GM19035 (cell line): ENCODE data around the gene FAM120A.
A peak's percentile ranks its signal among the peaks of the same experiment; 100 is the strongest.

Source experiments
- ATAC-seq: cut with Tn5 transposase; IDR thresholded peaks from one replicate; pipeline ENCODE4 v1.9.1; 2021; ENCODE audit not compliant: unreplicated experiment

The FAM120A gene

GRCh38 chr9:93577078-93577974 is 125.8 kb downstream of the FAM120A start:
- ATAC-seq: peak; percentile 25

GRCh38 chr9:93577975-93578682 is 126.6 kb downstream of the FAM120A start:
- no peak for ATAC-seq

DNA sequence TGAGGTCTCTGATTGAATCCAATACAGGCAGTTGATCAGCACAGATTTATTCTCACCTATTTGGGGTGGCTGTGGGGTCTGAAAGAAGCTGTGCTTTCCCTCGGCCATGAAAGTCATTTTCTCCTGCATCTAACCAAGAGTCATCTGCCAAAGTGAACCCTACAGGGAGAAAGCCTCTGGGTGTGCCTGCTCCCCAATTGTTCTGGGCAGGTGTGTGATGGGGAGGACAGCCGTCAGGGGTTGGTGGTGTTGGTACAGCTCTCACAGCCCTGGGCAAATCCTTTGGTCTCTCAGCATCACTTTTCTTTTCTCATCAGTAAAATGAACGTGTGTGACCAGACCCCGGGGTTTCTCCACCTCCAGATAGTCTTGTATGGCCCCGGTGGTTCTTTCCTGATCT is 127.4 kb downstream of the FAM120A start:
- no peak for ATAC-seq

- ATAC-seq: no peak
These were observed 128.4 kb downstream of the FAM120A start for GRCh38 chr9:93579711-93580516.

- ATAC-seq: no peak
These were observed 129.3 kb downstream of the FAM120A start for GRCh38 chr9:93580654-93581380.

DNA sequence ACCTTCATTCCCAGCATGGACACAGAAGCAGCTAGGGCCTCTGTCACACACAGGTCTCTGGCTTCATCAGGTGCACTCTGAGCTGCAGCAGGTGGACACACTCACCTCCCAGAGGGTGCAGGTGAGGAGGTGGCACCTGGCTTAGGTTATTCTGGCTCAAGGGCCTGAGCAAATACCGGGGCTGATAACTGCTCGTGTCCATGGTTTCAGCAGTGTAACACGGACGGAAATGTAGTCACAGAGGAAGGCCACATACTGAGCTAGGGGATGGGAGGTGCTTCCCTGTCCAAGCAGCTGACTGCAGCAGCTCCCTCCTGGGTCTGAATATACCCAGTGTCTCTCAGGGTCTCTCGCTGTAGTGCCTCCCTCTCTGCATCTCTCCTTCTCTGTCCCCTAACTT is 130.6 kb downstream of the FAM120A start:
- no peak for ATAC-seq

DNA sequence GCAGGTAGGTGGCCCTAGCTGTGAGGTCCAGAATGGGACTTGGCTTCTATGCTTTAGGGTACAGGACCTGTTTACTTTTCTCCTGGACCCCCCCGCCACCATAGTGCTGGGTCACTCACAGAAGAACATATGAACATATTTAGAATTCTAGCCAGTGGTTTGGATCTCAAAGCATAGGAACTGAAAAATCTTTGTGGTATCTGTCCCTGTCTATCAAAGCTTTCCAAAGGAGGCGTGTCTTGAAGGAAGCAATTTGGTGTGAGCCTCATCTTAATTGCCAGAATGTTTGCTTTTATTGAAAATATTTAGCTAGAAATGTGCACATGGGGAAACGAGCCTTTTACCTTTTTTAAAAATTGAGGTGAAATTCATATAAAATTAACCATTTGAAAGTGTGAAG is 131.1 kb downstream of the FAM120A start:
- ATAC-seq: no peak

DNA sequence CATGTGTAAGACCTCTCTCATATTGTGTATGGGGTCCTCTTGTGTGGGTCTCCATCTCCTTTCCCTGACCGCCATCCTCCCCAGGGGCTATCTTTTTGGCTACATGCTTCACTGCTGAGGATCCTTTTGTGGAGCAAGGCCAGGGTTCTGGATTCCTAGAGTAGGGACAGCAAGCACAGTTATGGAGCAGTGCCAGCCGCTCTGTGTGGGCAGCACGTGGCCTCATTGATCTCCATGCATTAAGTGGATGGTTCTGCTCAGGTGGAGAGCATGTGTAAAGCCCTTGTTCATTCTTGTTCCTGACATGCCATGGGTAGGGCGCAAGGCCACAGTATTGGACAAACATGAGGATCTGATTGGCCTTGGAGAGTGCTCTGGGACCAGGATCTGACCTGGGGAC is 133.8 kb downstream of the FAM120A start:
- ATAC-seq: no peak

DNA sequence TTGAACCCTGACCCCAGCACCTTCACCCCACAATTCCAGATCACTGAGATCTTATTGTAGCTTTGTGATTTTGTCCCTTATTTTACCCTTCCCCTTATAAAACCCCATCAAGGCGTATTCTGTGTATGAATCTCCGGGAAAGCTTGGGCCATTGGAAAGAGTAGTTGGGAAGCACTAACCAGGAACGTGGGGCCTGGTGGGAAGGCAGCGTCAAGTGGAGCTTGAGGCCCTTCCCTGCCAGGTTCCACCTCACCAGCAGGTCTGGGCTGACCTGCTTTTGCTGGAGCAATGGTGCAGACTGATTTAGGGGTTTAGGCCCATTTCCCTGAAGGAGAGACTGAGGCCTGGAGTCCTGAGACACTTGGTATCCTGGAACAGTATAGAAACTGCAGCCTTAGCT is 134.2 kb downstream of the FAM120A start:
- ATAC-seq: no peak

- no peak for ATAC-seq
These were observed 135.0 kb downstream of the FAM120A start for GRCh38 chr9:93586290-93587057.

- ATAC-seq: no peak
These were observed 135.8 kb downstream of the FAM120A start for GRCh38 chr9:93587284-93587650.

GRCh38 chr9:93587651-93588347 is 136.3 kb downstream of the FAM120A start:
- ATAC-seq: no peak

DNA sequence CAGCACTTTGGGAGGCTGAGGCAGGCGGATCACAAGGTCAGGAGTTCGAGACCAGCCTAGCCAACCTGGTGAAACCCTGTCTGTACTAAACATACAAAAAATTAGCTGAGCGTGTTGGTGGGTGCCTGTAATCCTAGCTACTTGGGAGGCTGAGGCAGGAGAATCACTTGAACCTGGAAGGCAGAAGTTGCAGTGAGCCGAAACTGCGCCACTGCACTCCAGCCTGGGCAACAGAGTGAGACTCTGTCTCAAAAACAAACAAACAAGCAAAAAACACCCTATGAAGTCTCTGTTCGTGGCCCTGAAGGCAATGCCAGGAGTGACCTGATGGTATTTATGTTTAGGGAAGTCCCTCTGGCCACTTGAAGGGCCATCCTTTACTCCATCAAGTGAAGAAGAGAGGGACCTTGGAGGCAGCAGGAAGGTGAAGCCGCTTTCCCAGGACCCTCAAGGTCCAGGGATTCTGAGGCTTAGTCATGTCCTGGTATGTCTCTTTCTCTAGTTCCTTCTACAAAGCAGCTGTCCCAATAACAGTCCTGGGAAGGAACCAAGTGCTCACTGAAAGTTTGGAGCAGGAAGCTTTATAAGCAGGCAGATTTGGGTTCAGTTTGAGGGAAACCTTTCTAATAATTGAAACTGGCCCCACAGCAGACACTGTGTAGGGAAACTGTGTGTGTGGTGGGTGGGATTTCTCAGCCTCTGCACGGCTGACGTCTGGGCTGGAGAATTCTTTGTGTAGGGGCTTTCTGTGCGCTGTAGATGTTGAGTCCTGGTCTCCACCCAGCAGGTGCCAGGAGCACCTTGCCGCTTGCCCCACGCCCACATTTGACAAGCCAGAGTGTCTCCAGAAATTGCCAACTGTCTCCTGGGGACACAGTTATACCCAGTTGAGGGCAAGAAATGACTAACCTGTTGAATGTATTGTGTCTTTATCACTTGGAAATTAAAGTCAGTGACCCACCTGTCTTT is 137.4 kb downstream of the FAM120A start:
- ATAC-seq: no peak

GRCh38 chr9:93589688-93590087 is 138.2 kb downstream of the FAM120A start:
- ATAC-seq: no peak

- ATAC-seq: no peak
These were observed 139.2 kb downstream of the FAM120A start for GRCh38 chr9:93590609-93591234.

- no peak for ATAC-seq
These were observed 140.0 kb downstream of the FAM120A start for GRCh38 chr9:93591301-93592007.

GRCh38 chr9:93592008-93592642 is 140.6 kb downstream of the FAM120A start:
- no peak for ATAC-seq
